AG09309 (cell line): Measurements from ENCODE around the gene HSPH1.

Experiments
- DNase-seq: peaks from one replicate; pipeline ENCODE4 v3.0.0-alpha.2; 2010; ENCODE audit warnings: low read depth
- H3K4me3 ChIP-seq: 2 replicates; pipeline ENCODE4 v1.5.1; 2011; ENCODE audit warnings: mild to moderate bottlenecking, low read depth, low read length, moderate library complexity; ENCODE audit not compliant: control insufficient read depth
- TF ChIP-seq, protein P1 (sequence below): IDR thresholded peaks from 2 replicates; pipeline ENCODE4 v1.5.1; 2011; ENCODE audit warnings: mild to moderate bottlenecking, low read depth, low read length, inconsistent platforms; ENCODE audit not compliant: insufficient read depth, control insufficient read depth; ENCODE audit errors: missing control alignments

Gene HSPH1

DNA sequence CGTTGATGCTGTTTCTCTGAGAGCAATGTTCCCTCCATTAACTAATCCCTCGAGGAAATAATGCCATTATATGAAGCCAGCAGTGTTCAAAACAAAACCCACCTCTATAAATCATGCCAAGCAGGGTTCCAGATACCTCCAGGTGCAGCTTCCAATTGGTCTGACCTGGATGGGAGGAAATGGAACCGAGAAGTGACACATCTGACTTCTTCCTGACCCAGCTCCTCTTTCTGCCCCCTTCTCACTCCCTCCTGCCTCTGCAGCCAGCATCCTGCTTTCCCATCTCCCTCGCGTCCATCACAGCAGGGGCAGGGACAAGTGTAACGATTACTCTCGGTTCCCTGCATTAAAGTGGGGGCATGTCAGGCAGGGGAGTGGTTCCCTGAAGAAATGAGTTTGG is 37.5 kb downstream of the HSPH1 start:
- no peak for DNase-seq
- TF ChIP-seq, protein P1, sequence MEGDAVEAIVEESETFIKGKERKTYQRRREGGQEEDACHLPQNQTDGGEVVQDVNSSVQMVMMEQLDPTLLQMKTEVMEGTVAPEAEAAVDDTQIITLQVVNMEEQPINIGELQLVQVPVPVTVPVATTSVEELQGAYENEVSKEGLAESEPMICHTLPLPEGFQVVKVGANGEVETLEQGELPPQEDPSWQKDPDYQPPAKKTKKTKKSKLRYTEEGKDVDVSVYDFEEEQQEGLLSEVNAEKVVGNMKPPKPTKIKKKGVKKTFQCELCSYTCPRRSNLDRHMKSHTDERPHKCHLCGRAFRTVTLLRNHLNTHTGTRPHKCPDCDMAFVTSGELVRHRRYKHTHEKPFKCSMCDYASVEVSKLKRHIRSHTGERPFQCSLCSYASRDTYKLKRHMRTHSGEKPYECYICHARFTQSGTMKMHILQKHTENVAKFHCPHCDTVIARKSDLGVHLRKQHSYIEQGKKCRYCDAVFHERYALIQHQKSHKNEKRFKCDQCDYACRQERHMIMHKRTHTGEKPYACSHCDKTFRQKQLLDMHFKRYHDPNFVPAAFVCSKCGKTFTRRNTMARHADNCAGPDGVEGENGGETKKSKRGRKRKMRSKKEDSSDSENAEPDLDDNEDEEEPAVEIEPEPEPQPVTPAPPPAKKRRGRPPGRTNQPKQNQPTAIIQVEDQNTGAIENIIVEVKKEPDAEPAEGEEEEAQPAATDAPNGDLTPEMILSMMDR: no peak
- H3K4me3 ChIP-seq: no peak overlapping the region

DNA sequence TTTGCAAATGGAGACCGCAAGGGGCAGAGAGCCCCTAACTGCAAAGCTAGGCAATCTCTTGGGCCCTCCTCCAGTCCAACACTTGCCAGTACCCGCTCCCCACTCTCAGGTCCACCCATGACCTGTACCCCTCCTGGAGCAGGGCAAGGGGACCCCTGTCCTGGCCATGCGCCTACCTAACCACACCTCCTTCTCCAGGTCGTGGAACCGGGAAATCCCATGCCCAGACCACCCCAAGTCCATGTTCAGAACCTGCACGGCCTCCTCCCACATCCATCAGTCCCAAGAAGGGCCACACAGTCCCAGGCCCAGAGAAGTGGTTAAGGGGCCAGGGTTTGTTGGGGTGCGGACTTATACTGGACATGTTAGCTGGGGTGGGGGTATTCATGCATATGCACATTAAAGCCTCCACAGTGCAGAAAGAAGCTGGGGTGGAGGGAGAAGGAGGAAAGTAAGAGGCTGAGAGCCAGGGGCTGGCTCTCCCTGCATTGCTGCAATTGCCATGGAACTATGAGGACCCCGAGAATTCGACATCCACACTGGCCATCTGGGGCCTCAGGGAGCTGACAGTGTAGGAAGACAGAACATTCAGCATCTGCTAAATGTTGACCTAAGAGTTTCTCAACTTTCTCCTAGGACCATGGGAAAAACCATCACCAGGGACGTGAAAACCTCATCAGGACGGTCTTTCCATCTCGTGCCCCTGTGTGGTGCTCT is 39.0 kb downstream of the HSPH1 start:
- no peak for DNase-seq
- H3K4me3 ChIP-seq: no peak overlapping the region
- TF ChIP-seq, protein P1: no peak

DNA sequence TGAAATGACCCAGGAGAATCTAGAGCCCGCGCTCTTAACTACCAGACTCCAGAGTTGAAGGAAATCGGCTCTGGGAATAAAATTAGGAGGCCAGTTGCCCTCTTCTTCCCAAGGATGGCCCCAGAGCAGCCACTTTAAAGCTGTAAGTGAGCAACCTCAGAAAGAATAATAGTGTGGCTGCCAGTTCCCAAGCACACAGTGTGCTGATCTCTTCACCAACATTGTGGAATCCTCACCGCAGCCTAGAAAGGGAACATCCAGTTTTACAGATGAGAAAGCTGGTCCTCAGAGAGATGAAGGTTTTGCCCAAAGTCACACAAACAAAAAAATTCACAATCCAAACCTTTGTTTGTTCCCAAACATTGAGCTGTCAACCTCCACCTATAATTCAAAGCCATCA is 39.6 kb downstream of the HSPH1 start:
- TF ChIP-seq, protein P1: no peak
- H3K4me3 ChIP-seq: no peak overlapping the region
- no peak for DNase-seq

DNA sequence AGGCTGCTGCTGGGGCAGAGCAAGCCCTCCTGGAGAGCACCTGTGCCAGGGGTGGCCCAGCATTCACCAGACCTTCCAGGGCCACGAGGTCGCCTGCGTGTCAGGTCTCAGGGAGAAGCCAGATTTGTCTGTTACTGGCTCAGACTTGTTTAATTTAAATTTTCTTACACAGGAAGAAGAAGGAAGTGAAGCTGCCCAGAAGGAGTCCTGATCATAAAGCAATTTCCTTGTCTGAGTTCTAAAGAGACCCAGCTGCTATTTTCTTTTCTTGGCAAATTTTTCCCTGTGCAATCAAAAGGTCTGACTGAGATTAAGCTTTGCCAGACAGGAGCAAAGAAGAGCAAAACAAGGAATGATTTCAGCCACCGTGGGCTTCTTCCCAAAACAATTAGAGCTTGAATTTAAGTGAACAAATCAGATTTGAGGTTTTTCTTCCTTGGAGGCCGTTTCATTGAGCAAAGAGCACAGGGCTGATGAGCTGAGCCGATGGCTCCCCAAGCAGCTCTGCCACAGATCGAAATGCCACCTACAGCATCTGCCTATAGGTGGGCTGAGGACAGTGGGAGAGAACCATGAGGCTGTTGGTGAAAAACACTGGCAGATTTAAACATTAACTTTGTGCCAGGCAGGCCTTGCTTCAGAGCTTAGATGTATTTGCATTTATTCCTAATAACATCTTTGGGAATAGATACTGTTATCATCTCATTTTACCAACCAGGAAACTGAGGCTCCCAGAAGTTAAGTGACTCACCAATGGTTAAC is 40.1 kb downstream of the HSPH1 start:
- TF ChIP-seq, protein P1: no peak
- DNase-seq: no peak
- H3K4me3 ChIP-seq: no peak overlapping the region

DNA sequence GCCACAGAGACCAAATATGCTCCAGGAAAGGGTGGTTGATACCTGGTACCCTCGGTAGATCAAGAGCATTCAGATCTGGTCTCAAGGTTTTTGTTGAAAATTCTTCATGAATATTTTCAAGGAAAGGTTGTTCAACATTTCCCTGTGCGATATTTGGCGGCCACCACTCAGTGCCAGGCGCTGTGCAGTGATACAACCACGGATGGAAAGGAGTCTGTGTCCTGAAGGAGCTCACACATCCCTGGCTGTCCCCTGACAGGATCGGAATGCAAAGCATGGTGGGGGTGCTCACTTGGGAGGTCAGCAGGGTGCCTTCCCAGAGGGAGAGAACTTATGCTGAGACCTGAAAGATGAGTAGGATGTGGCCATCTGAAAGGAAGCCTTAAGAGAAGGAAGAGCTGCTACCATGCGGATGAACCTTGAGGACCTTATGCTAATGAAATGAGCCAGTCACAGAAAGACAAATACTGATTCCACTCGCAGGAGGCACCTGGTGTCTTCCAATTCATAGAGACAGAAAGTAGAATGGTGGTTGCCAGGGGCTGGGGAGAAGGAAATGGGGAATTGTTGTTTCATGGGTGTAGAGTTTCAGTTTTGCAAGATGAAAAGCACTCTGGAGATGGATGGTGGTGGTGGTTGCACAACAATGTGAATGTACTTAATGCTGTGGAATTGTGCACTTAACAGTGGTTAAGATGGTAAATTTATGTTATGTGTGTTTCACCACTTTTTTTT is 41.6 kb downstream of the HSPH1 start:
- TF ChIP-seq, protein P1: no peak
- no peak for DNase-seq

DNA sequence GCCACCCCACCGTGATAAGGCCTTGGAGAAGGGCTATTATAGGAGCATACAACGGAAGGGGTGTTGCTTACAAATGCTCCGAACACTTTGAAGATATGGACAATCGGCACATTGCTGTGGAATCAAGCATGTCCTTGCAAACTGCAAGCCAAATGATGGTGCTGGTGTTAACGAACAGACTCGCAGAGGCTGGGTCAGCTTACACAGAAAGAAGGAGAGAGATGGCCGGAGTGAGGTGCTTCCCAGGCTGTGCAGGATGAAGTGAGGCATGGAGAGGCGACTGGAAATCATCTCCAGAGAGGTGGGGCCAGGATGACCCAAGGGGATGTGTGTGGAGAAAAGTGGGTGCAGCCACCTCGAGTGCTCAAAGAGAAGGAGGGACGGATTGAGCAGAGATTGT is 42.2 kb downstream of the HSPH1 start:
- TF ChIP-seq, protein P1: no peak
- H3K4me3 ChIP-seq: no peak overlapping the region
- DNase-seq: no peak

More for the DNA sequence above, 41.6 kb downstream of the HSPH1 start:
- no peak overlapping the region for H3K4me3 ChIP-seq
